ENCODE results near the gene MEIKIN. TPM values are rescaled to one million over a fixed set of nuclear protein-coding genes. Genes with fewer than 3 reads are reported as not detected.
"Not testable (repeated sequence)": the region's sequence is repeated elsewhere in the genome, so short reads cannot be mapped to it uniquely, and the experiment has no call there.

The MEIKIN gene
- polyA plus RNA-seq, 1 donor, result not detected

DNA sequence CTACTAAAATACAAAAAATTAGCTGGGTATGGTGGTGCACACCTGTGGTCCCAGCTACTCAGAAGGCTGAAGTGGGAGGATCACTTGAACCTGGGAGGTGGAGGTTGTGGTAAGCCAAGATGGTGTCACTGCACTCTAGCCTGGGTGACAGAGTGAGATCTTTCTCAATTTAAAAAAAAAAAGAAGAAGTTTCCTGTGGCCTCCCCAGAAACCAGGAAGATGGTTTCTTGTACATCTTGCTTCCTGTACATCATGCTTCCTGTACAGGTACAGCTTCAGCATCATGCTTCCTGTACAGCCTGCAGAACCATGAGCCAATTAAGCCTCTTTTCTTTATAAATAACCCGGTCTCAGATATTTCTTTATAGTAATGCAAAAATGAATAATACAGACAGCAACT, 43.2 kb downstream of the MEIKIN start:
- DNase-seq, result not testable (repeated sequence)

DNA sequence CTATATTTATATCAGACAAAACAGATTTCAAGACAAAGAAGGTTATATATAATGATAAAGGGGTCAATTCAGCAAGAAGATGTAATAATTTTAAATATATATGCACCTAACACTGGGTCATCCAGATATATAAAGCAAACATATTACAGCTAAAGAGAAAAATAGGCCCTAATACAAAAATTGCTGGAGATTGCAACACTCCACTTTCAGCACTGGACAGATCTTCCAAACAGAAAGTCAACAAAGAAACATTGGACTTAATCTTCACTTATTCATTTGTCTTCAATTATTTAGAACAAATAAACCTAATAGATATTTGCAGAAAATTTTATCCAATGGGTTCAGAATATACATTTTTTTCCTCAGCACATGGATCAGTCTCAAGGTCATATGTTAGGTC, 45.8 kb downstream of the MEIKIN start:
- DNase-seq, result no peak

- no peak for DNase-seq
Observed at GRCh38 chr5:131883984-131884383, 61.5 kb downstream of the MEIKIN start.

- DNase-seq, result no peak
Observed at GRCh38 chr5:131879705-131880104, 65.8 kb downstream of the MEIKIN start.

- DNase-seq, result no peak
Observed at GRCh38 chr5:131877873-131878272, 67.6 kb downstream of the MEIKIN start.

DNA sequence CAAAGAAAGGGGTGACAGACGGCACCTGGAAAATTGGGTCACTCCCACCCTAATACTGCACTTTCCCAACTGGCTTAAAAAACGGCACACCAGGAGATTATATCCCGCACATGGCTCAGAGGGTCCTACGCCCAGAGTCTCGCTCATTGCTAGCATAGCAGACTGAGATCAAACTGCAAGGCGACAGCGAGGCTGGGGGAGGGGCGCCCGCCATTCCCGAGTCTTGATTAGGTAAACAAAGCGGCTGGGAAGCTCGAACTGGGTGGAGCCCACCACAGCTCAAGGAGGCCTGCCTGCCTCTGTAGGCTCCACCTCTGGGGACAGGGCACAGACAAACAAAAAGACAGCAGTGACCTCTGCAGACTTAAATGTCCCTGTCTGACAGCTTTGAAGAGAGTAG, 74.2 kb downstream of the MEIKIN start:
- not testable (repeated sequence) for DNase-seq

GRCh38 chr5:131867524-131867923, 77.9 kb downstream of the MEIKIN start:
- DNase-seq, result no peak

GRCh38 chr5:131863700-131864099, 81.8 kb downstream of the MEIKIN start:
- no peak for DNase-seq

GRCh38 chr5:131857388-131857787, 88.1 kb downstream of the MEIKIN start:
- DNase-seq, result no peak

- DNase-seq, result no peak
Observed at GRCh38 chr5:131855452-131855851, 90.0 kb downstream of the MEIKIN start.

GRCh38 chr5:131854134-131854533, 91.3 kb downstream of the MEIKIN start:
- DNase-seq, result no peak

DNA sequence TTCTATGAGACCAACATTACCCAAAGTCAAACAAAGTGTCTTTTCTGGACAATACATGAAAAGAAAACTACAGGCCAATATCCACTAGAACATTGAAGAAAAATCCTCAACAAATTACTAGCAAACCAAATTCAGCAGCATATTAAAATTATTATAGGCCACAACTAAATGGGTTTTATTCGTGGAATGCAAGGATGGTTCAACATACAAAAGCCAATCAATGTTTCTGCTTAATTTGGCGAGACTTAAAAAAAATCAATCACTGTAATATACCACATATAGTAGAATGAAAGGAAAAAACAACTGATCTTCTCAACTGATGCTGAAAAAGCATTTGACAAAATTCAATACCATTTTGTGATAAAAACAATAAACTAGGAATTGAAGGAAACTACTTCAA, 96.8 kb downstream of the MEIKIN start:
- DNase-seq, result no peak

- no peak for DNase-seq
Observed at GRCh38 chr5:131846536-131846935, 98.9 kb downstream of the MEIKIN start.

DNA sequence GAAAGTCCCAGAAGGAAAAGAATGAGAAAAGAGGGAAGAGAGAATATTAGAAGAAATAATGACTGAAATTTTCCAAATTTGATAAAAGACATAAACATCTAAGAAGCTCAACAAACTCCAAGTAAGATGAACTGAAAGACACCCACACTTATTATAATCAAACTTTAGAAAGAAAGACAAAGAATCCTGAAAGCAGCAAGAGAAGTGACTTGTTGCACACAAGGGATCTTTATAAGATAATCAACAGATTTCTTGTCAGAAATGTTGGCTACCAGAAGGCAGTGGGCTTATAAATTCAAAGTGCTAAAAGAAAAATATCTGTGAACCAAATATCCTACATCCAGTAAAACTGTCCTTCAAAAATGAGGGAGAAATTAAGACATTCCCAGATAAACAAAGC, 99.6 kb downstream of the MEIKIN start:
- no peak for DNase-seq

- not testable (repeated sequence) for DNase-seq
Observed at GRCh38 chr5:131842971-131843370, 102.5 kb downstream of the MEIKIN start.

GRCh38 chr5:131832702-131833101, 112.8 kb downstream of the MEIKIN start:
- DNase-seq, result not testable (repeated sequence)

GRCh38 chr5:131825404-131826013, 120.0 kb downstream of the MEIKIN start:
- no peak for DNase-seq

DNA sequence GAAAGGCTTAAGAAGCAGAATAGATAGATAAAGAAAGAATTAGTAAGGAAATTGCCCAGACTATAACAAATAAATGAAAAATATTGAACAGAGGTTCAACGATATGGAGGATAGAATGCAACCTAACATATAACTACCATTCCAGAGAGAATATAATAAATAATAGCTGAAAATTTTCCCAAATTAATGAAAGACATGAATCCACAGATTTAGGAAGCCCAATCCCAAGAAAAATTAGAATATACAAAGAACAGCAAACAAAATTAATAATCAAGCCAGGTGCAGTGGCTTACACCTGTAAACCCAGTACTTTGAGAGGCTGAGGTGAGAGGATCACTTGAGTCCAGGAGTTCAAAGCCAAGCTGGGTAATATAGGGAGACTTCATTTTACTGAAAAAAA, 120.8 kb downstream of the MEIKIN start:
- DNase-seq, result no peak

- no peak for DNase-seq
Observed at GRCh38 chr5:131821221-131821620, 124.2 kb downstream of the MEIKIN start.

DNA sequence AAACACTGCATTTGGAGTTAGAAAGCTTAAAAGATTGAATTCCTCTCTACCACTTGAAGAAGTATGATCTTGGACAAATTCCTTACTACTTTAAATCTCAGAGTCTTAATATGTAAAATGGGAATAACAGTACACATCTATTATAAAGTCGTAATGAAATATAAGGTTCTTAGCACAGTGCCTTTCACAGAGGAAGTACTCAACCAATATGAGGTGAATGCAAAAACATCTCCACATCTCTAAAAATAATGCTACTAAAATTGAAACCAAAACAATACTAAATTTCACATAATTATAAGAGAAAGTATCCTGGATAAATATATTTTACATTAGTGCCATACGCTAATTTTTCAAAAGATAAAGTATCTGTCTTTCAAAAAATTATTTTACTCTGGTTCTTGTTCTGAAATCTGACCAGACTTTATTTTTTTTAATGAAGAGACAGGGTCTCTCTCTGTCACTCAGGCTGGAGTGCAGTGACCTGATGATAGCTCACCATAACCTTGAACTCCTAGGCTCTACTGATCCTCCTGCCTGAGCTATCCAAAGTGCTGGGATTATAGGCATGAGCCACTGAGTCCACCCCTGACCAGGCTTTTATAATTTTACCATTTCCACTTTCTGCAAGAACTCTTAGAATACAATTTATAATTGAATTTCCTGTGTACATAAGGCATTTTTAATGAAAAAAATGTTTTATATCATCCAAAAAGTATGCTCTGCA, 127.3 kb downstream of the MEIKIN start:
- no peak for DNase-seq

DNA sequence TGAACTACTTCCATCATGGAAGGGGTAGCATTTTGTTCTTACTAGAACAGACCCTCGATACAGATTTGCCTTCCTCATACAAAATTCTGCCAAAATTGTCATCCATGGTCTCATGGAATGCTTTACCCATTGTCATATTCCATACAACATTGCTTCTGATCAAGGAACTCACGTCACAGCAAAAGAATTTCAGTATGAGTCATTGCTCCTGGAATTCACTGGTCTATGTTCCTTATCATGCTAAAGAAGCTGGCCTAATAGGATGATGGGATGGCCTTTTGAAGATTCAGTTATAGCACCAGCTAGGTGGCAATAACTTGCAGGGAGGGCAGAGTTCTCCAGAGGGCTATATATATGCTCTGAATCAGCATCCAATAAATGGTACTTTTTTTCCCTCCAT, 130.5 kb downstream of the MEIKIN start:
- no peak for DNase-seq

GRCh38 chr5:131812371-131813160, 132.9 kb downstream of the MEIKIN start:
- DNase-seq, result no peak

DNA sequence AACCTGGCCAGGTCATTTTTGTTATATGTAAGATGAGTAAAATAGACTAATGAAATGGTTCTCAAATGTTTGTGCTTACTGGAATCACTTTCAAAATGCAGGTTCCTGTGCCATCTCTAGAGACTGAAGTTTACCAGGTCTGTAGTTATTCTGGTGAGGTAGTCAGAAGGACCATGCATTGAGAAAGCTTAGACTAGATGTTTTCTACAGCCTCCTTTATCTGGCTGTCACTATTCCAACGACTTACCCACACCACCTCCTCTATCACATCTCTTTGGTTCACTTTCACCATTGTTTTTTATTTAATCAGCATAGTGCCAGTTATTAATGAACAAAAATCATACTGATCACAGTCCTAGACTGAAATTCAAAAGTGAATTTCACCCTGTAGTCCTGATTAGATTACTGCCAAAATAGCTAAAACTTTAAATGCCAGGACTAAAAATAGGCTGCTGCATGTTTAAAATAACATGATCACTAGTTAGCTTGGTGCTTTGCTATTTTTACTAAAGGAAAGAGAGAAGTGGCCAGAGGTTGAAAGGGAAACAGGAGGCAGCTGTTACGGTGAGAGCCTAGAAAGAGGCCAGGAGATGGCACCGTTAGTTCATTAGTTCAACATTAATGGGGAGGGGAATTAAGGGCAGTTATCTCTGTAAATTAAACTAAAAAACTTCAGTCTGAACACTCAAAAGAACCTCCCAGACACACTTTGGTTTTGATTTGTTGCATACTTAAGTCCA, 134.8 kb downstream of the MEIKIN start:
- DNase-seq, result no peak

All from hindlimb muscle (tissue), 1 donor.